Liver (tissue), 9 donors: ENCODE data around the gene TMED10. TPM values are rescaled to one million over a fixed set of nuclear protein-coding genes. Genes with fewer than 3 reads are reported as not detected.

Experiments used
- DNase-seq: peaks from one replicate; pipeline ENCODE4 v3.0.0-alpha.2; 2017; ENCODE audit warnings: low spot score
- H3K27ac ChIP-seq, 2 donors: one replicate each; pipeline ENCODE4 v1.7.0; 2013; ENCODE audit warnings: inconsistent platforms in 2 of 2, low read length in 2 of 2, control low read depth in 1 of 2, low read depth in 1 of 2, mild to moderate bottlenecking in 1 of 2
- H3K27me3 ChIP-seq, 4 donors: one replicate each; pipeline versions ENCODE4 v1.6.1 to v1.7.0; 2013; ENCODE audit warnings: low read length in 3 of 4, inconsistent platforms in 1 of 4, mild to moderate bottlenecking in 1 of 4, moderate library complexity in 1 of 4; ENCODE audit not compliant: control insufficient read depth in 4 of 4, insufficient read depth in 4 of 4
- H3K36me3 ChIP-seq, 4 donors: one replicate each; pipeline versions ENCODE4 v1.6.1 to v1.7.0; 2013; ENCODE audit warnings: low read length in 3 of 4, mild to moderate bottlenecking in 3 of 4, low read depth in 1 of 4, moderate library complexity in 1 of 4; ENCODE audit not compliant: control insufficient read depth in 4 of 4, insufficient read depth in 3 of 4
- H3K4me1 ChIP-seq, 4 donors: one replicate each; pipeline versions ENCODE4 v1.6.1 to v1.7.0; 2013; ENCODE audit warnings: low read length in 3 of 4, mild to moderate bottlenecking in 3 of 4, moderate library complexity in 1 of 4; ENCODE audit not compliant: control insufficient read depth in 4 of 4, insufficient read depth in 4 of 4
- H3K4me3 ChIP-seq, 3 donors: one replicate each; pipeline versions ENCODE4 v1.6.1 to v1.7.0; 2013; ENCODE audit warnings: low read length in 3 of 3, control low read depth in 1 of 3, low read depth in 1 of 3, mild to moderate bottlenecking in 1 of 3
- H3K9ac ChIP-seq, 2 donors: one replicate each; pipeline ENCODE4 v1.7.0; 2013; ENCODE audit warnings: low read length in 2 of 2, mild to moderate bottlenecking in 2 of 2, moderate library complexity in 2 of 2, control low read depth in 1 of 2, low read depth in 1 of 2
- H3K9me3 ChIP-seq, 4 donors: one replicate each; pipeline versions ENCODE4 v1.6.1 to v1.7.0; 2013; ENCODE audit warnings: low read length in 3 of 4; ENCODE audit not compliant: control insufficient read depth in 4 of 4
- EGR1 ChIP-seq, 2 donors: IDR thresholded peaks; 2 replicates each; pipeline ENCODE4 v1.6.1; 2016 to 2018; ENCODE audit warnings: antibody characterized with exemption in 2 of 2, low read depth in 2 of 2
- FOXA1 ChIP-seq: IDR thresholded peaks from 2 replicates; pipeline ENCODE4 v1.6.1; 2016; ENCODE audit warnings: antibody characterized with exemption
- FOXA2 ChIP-seq: IDR thresholded peaks from 2 replicates; pipeline ENCODE4 v1.6.1; 2016; ENCODE audit warnings: antibody characterized with exemption
- GABPA ChIP-seq, 2 donors: IDR thresholded peaks in 1 of 2; conservative IDR thresholded peaks in 1 of 2; 2 replicates each; pipeline ENCODE4 v1.6.1; 2016; ENCODE audit warnings: antibody characterized with exemption in 2 of 2, mild to moderate bottlenecking in 1 of 2, moderate library complexity in 1 of 2
- HNF4A ChIP-seq, 2 donors: conservative IDR thresholded peaks; 2 replicates each; pipeline ENCODE4 v1.6.1; 2016; ENCODE audit warnings: antibody characterized with exemption in 2 of 2, mild to moderate bottlenecking in 2 of 2
- HNF4G ChIP-seq: IDR thresholded peaks from 2 replicates; pipeline ENCODE4 v1.6.1; 2016; ENCODE audit warnings: antibody characterized with exemption
- JUND ChIP-seq, 2 donors: IDR thresholded peaks; 2 replicates each; pipeline ENCODE4 v1.6.1; 2016; ENCODE audit warnings: antibody characterized with exemption in 2 of 2
- NR2F2 ChIP-seq: IDR thresholded peaks from 2 replicates; pipeline ENCODE4 v1.6.1; 2016; ENCODE audit warnings: antibody characterized with exemption
- RAD21 ChIP-seq, 2 donors: IDR thresholded peaks; 2 replicates each; pipeline ENCODE4 v1.6.1; 2016; ENCODE audit warnings: antibody characterized with exemption in 2 of 2, mild to moderate bottlenecking in 2 of 2
- RXRA ChIP-seq, 2 donors: IDR thresholded peaks; 2 replicates each; pipeline ENCODE4 v1.6.1; 2017 to 2018; ENCODE audit warnings: antibody characterized with exemption in 2 of 2, mild to moderate bottlenecking in 1 of 2
- SP1 ChIP-seq: IDR thresholded peaks from 2 replicates; pipeline ENCODE4 v1.6.1; 2018; ENCODE audit warnings: antibody characterized with exemption, mild to moderate bottlenecking
- TAF1 ChIP-seq: conservative IDR thresholded peaks from 2 replicates; pipeline ENCODE4 v1.6.1; 2016; ENCODE audit warnings: antibody characterized with exemption, mild to moderate bottlenecking
- YY1 ChIP-seq: IDR thresholded peaks from 2 replicates; pipeline ENCODE4 v1.6.1; 2016; ENCODE audit warnings: antibody characterized with exemption, mild to moderate bottlenecking
- WGBS: extraction: QIAGEN DNeasy Blood & Tissue Kit; methylation state at CpG from one replicate; pipeline ENCODE4 v1.1.7; 2013; 5-methylcytosine and 5-hydroxymethylcytosine counted together
- polyA plus RNA-seq, 2 donors: library from polyadenylated mRNA; stranded (reverse) in 1 of 2; unstranded in 1 of 2; fragments of 200-250 nt in 1 of 2; fragments of >200 nt in 1 of 2; fragmentation: Nextera tagmentation in 1 of 2; extraction: Ambion mirVana in 1 of 2; gene quantifications; one replicate each; pipeline versions ENCODE4 v1.2.1 to v1.2.3, GENCODE V29; 2013 to 2015
- total RNA-seq, 2 donors: library from RNA; depleted of rRNA; stranded (reverse); fragments of >200 nt; gene quantifications; one replicate each; pipeline ENCODE4 v1.2.3, GENCODE V29; 2014
- TF ChIP-seq, protein P1 (sequence below): IDR thresholded peaks from 2 replicates; pipeline ENCODE4 v1.6.1; 2016; ENCODE audit warnings: antibody characterized with exemption
- TF ChIP-seq, protein P2 (sequence below): fragments of 150-350 bp; IDR thresholded peaks from 2 replicates; pipeline ENCODE4 v1.5.1; 2017; ENCODE audit warnings: improper control_type of control experiment, low read depth, low read length; ENCODE audit not compliant: missing input control
- TF ChIP-seq, protein P3 (sequence below): IDR thresholded peaks from 2 replicates; pipeline ENCODE4 v1.6.1; 2016; ENCODE audit warnings: antibody characterized with exemption
- TF ChIP-seq, protein P4 (sequence below): IDR thresholded peaks from 2 replicates; pipeline ENCODE4 v1.6.1; 2016; ENCODE audit warnings: antibody characterized with exemption, mild to moderate bottlenecking
- TF ChIP-seq, protein P5 (sequence below): IDR thresholded peaks from 2 replicates; pipeline ENCODE4 v1.6.1; 2016; ENCODE audit warnings: antibody characterized with exemption
- donor health status: healthy.
- donor health status: healthy.
- donor health status: healthy.
- donor health status: healthy.
- donor health status: healthy.

The TMED10 gene
- total and polyA plus RNA-seq, 4 donors, result 167 to 349 (median 252) TPM

DNA sequence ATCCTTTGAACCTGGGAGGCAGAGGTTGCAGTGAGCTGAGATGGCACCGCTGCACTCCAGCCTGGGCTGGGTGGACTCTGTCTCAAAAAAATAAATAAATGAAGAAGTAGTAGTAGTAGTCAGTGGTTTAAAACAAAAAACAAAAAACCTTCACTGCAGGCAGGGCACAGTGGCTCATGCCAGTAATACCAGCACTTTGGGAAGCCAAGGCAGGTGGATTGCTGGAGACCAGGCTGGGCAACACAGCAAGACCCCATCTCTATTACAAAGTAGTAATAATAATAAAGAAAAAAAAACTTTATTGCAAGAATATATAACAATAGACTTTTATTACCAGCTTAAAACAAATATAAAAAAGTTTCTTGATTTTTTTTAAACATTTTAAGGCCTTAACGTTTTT is 35.8 kb downstream of the TMED10 start:
- no peak overlapping the region for H3K27ac ChIP-seq
- no peak for DNase-seq
- TF ChIP-seq HNF4G, result no peak
- no peak for TF ChIP-seq JUND (IDR thresholded peaks at IDR 0.05)
- TF ChIP-seq YY1, result no peak
- no peak for TF ChIP-seq EGR1 (IDR thresholded peaks at IDR 0.05; ENCODE audit: low read depth in 2 of 2)
- TF ChIP-seq, protein P1, sequence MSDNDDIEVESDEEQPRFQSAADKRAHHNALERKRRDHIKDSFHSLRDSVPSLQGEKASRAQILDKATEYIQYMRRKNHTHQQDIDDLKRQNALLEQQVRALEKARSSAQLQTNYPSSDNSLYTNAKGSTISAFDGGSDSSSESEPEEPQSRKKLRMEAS, result no peak
- TF ChIP-seq, protein P2, sequence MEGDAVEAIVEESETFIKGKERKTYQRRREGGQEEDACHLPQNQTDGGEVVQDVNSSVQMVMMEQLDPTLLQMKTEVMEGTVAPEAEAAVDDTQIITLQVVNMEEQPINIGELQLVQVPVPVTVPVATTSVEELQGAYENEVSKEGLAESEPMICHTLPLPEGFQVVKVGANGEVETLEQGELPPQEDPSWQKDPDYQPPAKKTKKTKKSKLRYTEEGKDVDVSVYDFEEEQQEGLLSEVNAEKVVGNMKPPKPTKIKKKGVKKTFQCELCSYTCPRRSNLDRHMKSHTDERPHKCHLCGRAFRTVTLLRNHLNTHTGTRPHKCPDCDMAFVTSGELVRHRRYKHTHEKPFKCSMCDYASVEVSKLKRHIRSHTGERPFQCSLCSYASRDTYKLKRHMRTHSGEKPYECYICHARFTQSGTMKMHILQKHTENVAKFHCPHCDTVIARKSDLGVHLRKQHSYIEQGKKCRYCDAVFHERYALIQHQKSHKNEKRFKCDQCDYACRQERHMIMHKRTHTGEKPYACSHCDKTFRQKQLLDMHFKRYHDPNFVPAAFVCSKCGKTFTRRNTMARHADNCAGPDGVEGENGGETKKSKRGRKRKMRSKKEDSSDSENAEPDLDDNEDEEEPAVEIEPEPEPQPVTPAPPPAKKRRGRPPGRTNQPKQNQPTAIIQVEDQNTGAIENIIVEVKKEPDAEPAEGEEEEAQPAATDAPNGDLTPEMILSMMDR, result no peak
- no peak for TF ChIP-seq FOXA2
- TF ChIP-seq, protein P3, sequence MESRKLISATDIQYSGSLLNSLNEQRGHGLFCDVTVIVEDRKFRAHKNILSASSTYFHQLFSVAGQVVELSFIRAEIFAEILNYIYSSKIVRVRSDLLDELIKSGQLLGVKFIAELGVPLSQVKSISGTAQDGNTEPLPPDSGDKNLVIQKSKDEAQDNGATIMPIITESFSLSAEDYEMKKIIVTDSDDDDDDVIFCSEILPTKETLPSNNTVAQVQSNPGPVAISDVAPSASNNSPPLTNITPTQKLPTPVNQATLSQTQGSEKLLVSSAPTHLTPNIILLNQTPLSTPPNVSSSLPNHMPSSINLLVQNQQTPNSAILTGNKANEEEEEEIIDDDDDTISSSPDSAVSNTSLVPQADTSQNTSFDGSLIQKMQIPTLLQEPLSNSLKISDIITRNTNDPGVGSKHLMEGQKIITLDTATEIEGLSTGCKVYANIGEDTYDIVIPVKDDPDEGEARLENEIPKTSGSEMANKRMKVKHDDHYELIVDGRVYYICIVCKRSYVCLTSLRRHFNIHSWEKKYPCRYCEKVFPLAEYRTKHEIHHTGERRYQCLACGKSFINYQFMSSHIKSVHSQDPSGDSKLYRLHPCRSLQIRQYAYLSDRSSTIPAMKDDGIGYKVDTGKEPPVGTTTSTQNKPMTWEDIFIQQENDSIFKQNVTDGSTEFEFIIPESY, result no peak
- TF ChIP-seq GABPA (IDR thresholded peaks at IDR 0.05 in 1 of 2, conservative IDR thresholded peaks at IDR 0.05 in 1 of 2), result no peak
- TF ChIP-seq NR2F2, result no peak
- TF ChIP-seq, protein P4, sequence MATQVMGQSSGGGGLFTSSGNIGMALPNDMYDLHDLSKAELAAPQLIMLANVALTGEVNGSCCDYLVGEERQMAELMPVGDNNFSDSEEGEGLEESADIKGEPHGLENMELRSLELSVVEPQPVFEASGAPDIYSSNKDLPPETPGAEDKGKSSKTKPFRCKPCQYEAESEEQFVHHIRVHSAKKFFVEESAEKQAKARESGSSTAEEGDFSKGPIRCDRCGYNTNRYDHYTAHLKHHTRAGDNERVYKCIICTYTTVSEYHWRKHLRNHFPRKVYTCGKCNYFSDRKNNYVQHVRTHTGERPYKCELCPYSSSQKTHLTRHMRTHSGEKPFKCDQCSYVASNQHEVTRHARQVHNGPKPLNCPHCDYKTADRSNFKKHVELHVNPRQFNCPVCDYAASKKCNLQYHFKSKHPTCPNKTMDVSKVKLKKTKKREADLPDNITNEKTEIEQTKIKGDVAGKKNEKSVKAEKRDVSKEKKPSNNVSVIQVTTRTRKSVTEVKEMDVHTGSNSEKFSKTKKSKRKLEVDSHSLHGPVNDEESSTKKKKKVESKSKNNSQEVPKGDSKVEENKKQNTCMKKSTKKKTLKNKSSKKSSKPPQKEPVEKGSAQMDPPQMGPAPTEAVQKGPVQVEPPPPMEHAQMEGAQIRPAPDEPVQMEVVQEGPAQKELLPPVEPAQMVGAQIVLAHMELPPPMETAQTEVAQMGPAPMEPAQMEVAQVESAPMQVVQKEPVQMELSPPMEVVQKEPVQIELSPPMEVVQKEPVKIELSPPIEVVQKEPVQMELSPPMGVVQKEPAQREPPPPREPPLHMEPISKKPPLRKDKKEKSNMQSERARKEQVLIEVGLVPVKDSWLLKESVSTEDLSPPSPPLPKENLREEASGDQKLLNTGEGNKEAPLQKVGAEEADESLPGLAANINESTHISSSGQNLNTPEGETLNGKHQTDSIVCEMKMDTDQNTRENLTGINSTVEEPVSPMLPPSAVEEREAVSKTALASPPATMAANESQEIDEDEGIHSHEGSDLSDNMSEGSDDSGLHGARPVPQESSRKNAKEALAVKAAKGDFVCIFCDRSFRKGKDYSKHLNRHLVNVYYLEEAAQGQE, result no peak
- TF ChIP-seq RAD21 (IDR thresholded peaks at IDR 0.05), result no peak
- no peak for TF ChIP-seq RXRA (IDR thresholded peaks at IDR 0.05)
- peaks cover 0 to 4% (median 2%) of the 10 kb centered on the region in 4 donors for H3K4me1 ChIP-seq
- H3K4me3 ChIP-seq, result no peak overlapping the region
- no peaks in the 10 kb centered on the region for H3K9me3 ChIP-seq
- no peak overlapping the region for H3K9ac ChIP-seq
- no peaks in the 10 kb centered on the region for H3K27me3 ChIP-seq
- WGBS, result 84% methylated on average over 2 of the region's 2 CpGs
- peaks cover 0 to 4% (median 3%) of the 10 kb centered on the region in 4 donors for H3K36me3 ChIP-seq

DNA sequence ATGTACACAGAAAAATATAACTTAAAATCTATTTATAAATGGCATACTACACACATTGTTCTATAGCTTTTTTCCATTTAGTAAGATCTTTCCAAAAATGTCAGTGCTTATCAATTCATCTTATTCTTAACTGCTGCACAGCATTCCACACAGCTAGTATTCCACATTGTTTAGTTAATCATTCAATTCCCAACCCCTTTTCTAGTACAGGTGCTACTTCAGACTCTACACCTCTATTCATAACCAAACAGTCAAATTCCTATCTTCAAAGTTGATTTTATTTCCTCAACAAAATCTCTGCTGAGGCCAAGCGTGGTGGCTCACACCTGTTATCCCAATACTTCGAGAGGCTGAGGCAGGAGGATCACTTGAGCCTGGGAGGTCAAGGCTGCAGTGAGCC is 37.2 kb downstream of the TMED10 start:
- WGBS, result 92% methylated on average over 2 of the region's 2 CpGs

More for the DNA sequence above, 37.2 kb downstream of the TMED10 start:
- H3K27ac ChIP-seq, result no peak overlapping the region
- DNase-seq, result no peak
- H3K4me3 ChIP-seq, result no peak overlapping the region
- peaks cover 6 to 16% (median 10%) of the 10 kb centered on the region in 4 donors for H3K36me3 ChIP-seq
- H3K9ac ChIP-seq, result peak overlapping the region in 1 of 2 donors; percentile 51
- peaks cover 0 to 1% (median 0%) of the 10 kb centered on the region in 4 donors for H3K4me1 ChIP-seq
- no peaks in the 10 kb centered on the region for H3K9me3 ChIP-seq
- H3K27me3 ChIP-seq, result no peaks in the 10 kb centered on the region
- TF ChIP-seq TAF1 (no peak), HNF4G (no peak), EGR1 (IDR thresholded peaks at IDR 0.05; ENCODE audit: low read depth in 2 of 2) (no peak), FOXA1 (no peak), RAD21 (IDR thresholded peaks at IDR 0.05) (no peak), FOXA2 (no peak), SP1 (no peak), HNF4A (conservative IDR thresholded peaks at IDR 0.05) (no peak), GABPA (IDR thresholded peaks at IDR 0.05 in 1 of 2, conservative IDR thresholded peaks at IDR 0.05 in 1 of 2) (no peak), YY1 (no peak)
- TF ChIP-seq, protein P4, result no peak
- TF ChIP-seq, protein P5, sequence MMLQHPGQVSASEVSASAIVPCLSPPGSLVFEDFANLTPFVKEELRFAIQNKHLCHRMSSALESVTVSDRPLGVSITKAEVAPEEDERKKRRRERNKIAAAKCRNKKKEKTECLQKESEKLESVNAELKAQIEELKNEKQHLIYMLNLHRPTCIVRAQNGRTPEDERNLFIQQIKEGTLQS, result no peak
- TF ChIP-seq, protein P1, result no peak
- TF ChIP-seq, protein P3, result no peak
